OCI-M1 (cell line): ENCODE data around the gene ZCCHC10.
"Not testable (repeated sequence)": the region's sequence is repeated elsewhere in the genome, so short reads cannot be mapped to it uniquely, and the experiment has no call there.

Source experiments
- DNase-seq: peaks from one replicate; lab custom pipeline; 2025; lab: John Stamatoyannopoulos, UW

Gene ZCCHC10

GRCh38 chr5:133041910-133042309, 15.6 kb upstream of the ZCCHC10 start:
- no peak for DNase-seq

GRCh38 chr5:133041157-133041784, 14.9 kb upstream of the ZCCHC10 start:
- no peak for DNase-seq

GRCh38 chr5:133036677-133037076, 10.3 kb upstream of the ZCCHC10 start:
- not testable (repeated sequence) for DNase-seq

- DNase-seq = no peak
These were observed 8.9 kb upstream of the ZCCHC10 start for GRCh38 chr5:133035224-133035623.

GRCh38 chr5:133034064-133034463, 7.7 kb upstream of the ZCCHC10 start:
- DNase-seq = no peak

- DNase-seq = peak; percentile 72
These were observed 6.7 kb upstream of the ZCCHC10 start for GRCh38 chr5:133032852-133033742.

GRCh38 chr5:133030343-133031005, 4.1 kb upstream of the ZCCHC10 start:
- DNase-seq = peak; percentile 35

- peak; percentile 41 for DNase-seq
These were observed 3.1 kb upstream of the ZCCHC10 start for GRCh38 chr5:133029416-133029815.

- DNase-seq = no peak
These were observed 360 bp upstream of the ZCCHC10 start for GRCh38 chr5:133026664-133027153.

GRCh38 chr5:133019471-133019870, 6.9 kb downstream of the ZCCHC10 start:
- DNase-seq = not testable (repeated sequence)

GRCh38 chr5:133017964-133018363, 8.4 kb downstream of the ZCCHC10 start:
- no peak for DNase-seq

GRCh38 chr5:133015466-133015865, 10.9 kb downstream of the ZCCHC10 start:
- no peak for DNase-seq

GRCh38 chr5:133008455-133008854, 17.9 kb downstream of the ZCCHC10 start:
- not testable (repeated sequence) for DNase-seq

- no peak for DNase-seq
These were observed 19.7 kb downstream of the ZCCHC10 start for GRCh38 chr5:133006653-133007052.

- no peak for DNase-seq
These were observed 27.1 kb downstream of the ZCCHC10 start for GRCh38 chr5:132999246-132999645.

- DNase-seq = no peak
These were observed 27.8 kb downstream of the ZCCHC10 start for GRCh38 chr5:132998556-132998955.

GRCh38 chr5:132996307-132996706, 30.0 kb downstream of the ZCCHC10 start:
- no peak for DNase-seq

- DNase-seq = no peak
These were observed 38.6 kb downstream of the ZCCHC10 start for GRCh38 chr5:132987531-132988408.

- not testable (repeated sequence) for DNase-seq
These were observed 43.4 kb downstream of the ZCCHC10 start for GRCh38 chr5:132982971-132983370.

- peak; percentile 44 for DNase-seq
These were observed 45.1 kb downstream of the ZCCHC10 start for GRCh38 chr5:132981288-132981687.

GRCh38 chr5:132979976-132980375, 46.4 kb downstream of the ZCCHC10 start:
- no peak for DNase-seq
